KG1 (cell line): ENCODE data around the gene TCF7.
A peak's percentile ranks its signal among the peaks of the same experiment; 100 is the strongest.
"Not testable (repeated sequence)": the region's sequence is repeated elsewhere in the genome, so short reads cannot be mapped to it uniquely, and the experiment has no call there.

Experiments
- DNase-seq: peaks from one replicate; lab custom pipeline; 2025; lab: John Stamatoyannopoulos, UW

Gene TCF7

GRCh38 chr5:134145041-134145757 is 30.7 kb downstream of the TCF7 start:
- no peak for DNase-seq

GRCh38 chr5:134145779-134146581 is 31.5 kb downstream of the TCF7 start:
- DNase-seq: no peak

DNA sequence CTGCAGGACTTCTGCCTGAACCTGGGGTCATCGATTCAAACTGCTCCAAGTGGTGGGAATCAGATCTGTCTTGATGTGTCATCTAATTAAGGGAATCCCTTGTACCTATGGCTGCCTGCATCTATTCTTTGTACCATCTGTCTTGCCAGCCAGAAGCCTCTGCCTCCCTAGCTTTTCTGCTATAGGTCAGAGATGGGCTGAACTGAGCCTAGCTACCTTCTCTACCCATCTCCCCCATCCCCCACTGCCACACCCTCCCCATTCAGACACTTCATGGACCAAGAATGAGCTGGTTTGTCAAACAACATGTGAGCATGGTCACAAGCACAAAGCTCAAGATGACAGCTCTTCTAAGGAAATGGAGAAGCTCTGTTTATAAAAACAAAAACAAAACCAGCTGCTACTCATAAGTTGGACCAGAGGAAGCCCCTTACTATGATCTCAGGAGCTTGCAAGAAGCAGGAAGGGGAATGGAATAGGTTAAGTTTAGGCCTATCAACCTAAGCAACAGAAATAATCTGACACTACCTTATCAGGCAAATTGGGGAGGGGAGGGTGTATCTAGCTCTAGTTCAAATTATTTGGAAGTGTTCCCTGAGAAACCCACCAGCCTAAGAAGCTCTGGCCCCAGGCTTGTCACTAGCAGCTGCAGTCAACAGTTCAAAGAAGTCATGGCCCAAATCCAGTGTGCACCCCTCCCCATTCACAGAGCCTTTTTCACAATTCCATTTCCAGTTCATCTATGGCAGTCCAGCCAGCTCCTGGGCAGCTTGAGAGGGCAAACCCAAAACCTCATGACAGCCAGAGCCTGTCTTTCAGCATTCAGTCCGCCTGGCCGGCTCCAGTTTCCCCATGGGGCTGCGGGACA is 32.4 kb downstream of the TCF7 start:
- DNase-seq: no peak

- DNase-seq: no peak
Measured at GRCh38 chr5:134148316-134148715, 33.8 kb downstream of the TCF7 start.

DNA sequence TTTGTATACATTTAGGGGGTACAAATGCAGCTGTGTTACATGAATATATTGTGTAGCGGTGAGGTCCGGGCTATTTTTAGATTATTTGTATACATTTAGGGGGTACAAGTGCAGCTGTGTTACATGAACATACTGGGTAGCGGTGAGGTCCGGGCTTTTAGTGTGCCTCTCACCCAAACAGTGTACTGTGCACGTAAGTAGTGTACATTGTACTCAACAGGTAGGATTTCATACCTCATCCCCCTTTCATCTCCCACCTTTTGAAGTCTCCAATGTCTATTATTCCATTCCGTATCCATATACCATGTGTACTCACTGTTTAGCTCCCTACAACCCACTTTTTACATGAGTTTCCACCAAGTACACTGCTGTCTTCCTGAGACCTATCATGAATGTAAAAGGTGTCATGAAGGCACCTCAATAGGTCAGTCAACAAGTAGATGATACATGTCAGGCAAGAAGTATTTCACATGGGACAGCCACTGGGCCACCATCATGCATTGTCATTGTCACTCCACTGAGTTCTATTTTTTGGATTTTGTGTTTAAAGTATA is 34.6 kb downstream of the TCF7 start:
- DNase-seq: no peak

GRCh38 chr5:134149571-134150303 is 35.3 kb downstream of the TCF7 start:
- DNase-seq: no peak

- no peak for DNase-seq
Measured at GRCh38 chr5:134151723-134152122, 37.2 kb downstream of the TCF7 start.

DNA sequence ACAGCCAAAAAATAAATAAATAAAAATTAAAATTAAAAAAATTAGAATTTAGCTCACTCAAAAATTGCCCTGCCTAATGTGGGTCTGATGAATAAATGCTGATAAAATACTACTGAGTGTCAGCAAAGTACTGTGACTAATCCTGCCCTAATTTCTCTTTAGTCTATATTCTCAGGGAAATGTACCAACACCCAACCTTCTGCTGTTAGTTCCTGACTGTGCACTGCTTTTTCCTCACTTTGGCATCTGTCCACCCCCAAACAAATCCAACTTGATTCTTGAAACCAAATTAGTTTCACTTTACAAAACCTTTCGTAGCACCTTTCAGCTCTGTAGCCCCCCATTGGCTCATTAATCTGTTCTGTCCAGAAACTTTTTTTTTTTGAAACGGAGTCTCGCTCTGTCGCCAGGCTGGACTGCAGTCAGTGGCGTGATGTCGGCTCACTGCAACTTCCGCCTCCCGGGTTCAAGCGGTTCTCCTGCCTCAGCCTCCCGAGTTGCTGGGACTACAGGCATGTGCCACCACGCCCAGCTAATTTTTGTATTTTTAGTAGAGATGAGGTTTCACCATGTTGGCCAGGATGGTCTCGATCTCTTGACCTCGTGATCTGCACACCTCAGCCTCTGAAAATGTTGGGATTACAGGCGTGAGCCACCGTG is 37.8 kb downstream of the TCF7 start:
- DNase-seq: not testable (repeated sequence)

- DNase-seq: no peak
Measured at GRCh38 chr5:134153241-134153640, 38.8 kb downstream of the TCF7 start.

- no peak for DNase-seq
Measured at GRCh38 chr5:134153657-134154056, 39.2 kb downstream of the TCF7 start.

DNA sequence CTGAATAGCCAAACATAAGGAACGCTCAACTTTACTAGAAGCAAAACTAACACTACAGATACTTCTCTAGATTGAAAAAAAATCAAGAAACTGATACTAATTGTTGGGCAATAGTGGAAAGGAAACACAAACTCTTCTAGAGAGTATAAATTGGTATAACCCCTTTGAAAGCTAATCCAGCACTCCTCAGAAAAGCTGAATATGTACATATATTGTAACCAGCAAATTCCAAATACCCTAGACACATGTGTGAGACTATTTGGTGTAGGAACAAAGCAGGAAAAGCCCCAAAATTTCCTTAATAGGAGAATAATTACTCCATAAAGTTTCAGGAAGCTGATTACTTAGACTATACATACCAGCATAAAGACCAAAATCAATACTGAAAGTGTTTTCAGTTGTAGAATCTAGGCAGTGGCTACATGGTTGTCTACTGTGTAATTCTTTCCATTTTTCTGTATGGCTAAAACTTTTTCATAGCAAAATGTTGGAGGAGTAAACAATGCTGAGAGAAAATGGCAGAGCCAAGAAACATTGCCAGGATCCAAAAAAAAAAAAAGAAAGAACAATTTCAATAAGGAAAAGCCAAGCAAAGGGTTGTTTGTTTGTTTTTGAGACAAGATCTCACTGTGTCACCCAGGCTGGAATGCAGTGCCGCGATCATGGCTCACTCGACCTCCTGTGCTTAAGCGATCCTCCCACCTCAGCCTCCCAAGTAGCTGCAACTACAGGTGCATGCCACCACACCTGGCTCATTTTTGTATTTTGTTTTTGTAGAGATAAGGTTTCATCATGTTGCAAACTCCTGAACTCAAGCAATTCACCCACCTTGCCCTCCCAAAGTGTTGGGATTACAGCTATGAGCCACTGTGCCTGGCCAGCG is 47.3 kb downstream of the TCF7 start:
- DNase-seq: no peak

DNA sequence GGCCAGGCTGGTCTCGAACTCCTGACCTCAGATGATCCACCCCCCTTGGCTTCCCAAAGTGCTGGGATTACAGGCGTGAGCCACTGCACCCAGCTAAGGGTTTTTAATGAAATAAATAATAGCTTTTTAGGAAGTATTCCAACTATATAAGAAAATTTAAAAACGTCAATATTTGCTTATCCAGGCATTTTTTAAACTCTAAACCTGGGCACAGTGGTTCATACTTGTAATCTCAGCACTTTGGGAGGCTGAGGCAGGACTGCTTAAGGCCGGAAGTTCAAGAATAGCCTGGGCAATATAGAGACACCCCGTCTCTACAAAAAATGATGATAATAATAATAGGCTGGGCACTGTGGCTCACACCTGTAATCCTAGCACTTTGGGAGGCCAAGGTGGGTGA is 48.1 kb downstream of the TCF7 start:
- no peak for DNase-seq

DNA sequence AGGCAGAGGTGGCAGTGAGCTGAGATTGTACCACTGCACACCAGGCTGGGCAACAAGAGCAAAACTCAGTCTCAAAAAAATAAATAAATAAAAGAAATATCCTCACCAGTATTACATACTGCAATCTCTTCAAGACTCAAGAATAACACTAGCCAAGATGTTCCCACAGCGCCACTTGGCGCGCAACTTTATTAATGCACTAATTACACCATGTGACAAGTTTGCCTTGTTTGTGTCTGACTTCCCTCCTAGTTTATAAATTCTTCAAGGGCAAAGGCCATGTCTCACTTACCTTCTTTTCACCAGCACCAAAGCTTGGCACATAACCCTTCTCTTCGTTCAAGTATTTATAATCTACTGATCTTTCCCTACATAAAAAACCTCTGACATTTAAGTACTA is 57.5 kb downstream of the TCF7 start:
- DNase-seq: no peak

DNA sequence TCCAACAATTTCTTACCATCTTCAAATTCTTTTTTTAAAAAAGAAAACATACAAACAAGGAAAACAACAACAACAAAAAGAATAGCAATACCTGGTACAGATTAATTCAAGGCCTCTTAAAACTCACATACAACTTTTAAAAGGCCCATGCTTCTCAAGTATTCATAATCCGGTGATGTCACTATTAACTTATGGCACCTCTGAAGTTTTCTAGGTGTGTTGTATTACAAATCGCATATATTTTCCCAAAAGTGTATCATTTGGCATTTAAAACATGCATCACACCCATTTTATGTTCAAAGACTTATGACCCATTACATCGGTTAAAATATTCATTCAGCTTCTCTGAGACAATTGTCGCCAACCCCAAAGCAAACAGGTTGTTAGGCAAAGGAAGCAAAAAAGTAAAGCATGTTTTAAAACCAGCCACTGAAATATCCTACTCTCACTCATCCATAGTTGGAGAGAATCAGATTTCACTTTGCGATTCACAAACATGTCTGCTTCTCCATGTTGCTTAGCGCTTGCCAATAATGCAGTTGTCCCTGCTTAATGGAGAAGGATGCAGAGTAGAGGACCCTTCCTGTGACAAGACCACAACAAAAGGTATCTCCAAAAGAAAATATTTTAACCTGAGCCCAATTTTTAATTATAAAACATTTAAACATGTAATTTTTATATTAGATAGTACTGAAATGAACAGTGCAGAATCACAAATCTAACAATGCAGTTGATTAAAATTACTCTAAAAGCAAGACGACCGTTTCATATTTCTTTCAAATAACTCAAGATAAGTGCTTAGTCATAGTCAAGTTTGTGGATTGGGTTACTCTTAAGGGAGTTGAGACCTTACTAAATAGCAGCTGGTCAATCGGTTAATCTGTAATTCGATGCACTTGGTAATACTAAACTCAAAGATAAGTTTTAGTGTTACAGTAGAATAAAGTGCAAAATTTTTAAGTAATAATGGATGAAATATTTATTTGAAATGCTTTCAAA is 60.7 kb downstream of the TCF7 start:
- DNase-seq: no peak

- no peak for DNase-seq
Measured at GRCh38 chr5:134175921-134176510, 61.5 kb downstream of the TCF7 start.

- peak; percentile 52 for DNase-seq
Measured at GRCh38 chr5:134176511-134177368, 62.3 kb downstream of the TCF7 start, which contains the start of gene SKP1. TSS of gene SKP1 (minus strand) at chr5:134176950. CDS start at chr5:134174022, 2,928 bp downstream.
